NCI-H345 treated with DMSO at 0.1 percent for 48 hours (cell line): ENCODE data around the gene STAC3.

Experiments used
- DNase-seq: peaks from one replicate; lab custom pipeline; 2025; ENCODE audit not compliant: unreplicated experiment; lab: John Stamatoyannopoulos, UW

The STAC3 gene

GRCh38 chr12:57236201-57236924 is 14.6 kb downstream of the STAC3 start:
- no peak for DNase-seq

GRCh38 chr12:57235728-57236131 is 15.3 kb downstream of the STAC3 start:
- DNase-seq, result no peak

DNA sequence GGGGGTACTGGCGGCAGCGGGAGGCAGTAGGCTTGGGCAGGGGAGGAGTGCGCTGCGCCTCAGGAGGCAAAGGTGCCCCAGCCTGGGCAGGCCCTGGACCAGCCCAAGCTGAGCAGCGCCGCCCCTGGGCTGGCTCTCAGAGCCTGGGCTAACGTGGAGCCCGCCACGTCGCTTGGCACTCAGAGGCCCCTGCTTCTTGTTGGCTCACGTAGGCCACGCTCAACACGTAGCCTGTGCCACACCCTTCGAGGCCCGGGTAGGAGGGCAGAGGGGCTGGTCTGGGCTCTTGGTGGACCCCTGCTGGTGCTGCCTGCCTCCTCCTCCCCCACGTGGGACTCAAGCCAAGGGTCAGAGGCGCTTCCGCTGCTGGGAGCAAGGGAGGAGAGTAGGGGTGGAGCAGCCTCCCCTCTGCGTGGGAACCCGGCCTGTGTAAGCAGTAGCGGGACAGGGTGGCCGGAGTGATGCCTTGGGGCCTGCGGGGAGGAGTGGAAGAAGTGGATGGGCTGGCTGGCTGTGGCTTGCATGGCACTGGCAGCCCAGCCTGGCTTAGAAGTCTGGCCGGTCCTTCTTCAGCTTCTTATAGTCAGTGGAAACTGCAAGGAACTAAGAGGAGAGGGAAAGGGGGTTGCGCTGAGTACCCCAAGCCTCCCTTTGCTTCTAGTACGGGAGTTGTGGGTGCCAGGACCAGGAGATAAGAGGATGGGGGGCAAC is 15.8 kb downstream of the STAC3 start:
- no peak for DNase-seq

GRCh38 chr12:57234571-57235016 is 16.4 kb downstream of the STAC3 start:
- DNase-seq, result no peak

DNA sequence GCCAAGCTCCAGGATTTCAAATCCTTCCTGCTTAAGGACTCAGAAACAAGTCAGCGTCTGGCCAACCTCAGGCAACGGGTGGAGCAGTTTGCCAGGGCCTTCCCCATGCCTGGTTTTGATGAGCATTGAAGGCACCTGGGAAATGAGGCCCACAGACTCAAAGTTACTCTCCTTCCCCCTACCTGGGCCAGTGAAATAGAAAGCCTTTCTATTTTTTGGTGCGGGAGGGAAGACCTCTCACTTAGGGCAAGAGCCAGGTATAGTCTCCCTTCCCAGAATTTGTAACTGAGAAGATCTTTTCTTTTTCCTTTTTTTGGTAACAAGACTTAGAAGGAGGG is 16.8 kb downstream of the STAC3 start:
- no peak for DNase-seq

DNA sequence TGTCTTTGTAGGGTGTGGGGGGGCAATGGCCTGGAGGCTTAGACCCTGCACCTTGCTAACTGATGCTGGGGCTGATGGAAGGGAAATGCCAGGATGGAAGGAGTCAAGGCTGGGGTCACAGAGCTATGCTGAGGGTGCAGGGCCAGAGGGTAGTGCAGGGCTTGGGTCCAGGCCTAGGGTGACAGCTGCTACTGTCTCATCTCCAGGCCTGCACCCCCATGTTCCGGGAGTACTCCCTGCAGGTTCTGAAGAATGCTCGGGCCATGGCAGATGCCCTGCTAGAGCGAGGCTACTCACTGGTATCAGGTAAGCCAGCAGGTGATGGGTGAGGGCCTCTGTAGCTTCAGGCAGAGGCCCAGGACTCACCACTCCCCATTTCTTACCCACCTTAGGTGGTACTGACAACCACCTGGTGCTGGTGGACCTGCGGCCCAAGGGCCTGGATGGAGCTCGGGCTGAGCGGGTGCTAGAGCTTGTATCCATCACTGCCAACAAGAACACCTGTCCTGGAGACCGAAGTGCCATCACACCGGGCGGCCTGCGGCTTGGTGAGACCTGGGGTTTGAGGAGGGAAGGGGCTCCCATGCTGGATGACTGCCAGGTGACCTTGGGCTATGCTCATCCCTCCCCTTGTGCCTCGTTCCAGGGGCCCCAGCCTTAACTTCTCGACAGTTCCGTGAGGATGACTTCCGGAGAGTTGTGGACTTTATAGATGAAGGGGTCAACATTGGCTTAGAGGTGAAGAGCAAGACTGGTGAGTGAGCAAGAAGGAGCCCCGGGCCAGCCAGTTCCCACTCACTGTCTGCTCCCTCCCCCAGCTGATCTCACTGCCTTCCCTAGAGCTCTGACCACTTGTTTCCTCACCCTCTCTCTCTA is 17.4 kb downstream of the STAC3 start:
- DNase-seq, result no peak

GRCh38 chr12:57232156-57232756 is 18.7 kb downstream of the STAC3 start:
- no peak for DNase-seq

GRCh38 chr12:57231276-57232021 is 19.5 kb downstream of the STAC3 start:
- DNase-seq, result no peak

- DNase-seq, result no peak
These were observed 20.4 kb downstream of the STAC3 start for GRCh38 chr12:57230381-57231155.

DNA sequence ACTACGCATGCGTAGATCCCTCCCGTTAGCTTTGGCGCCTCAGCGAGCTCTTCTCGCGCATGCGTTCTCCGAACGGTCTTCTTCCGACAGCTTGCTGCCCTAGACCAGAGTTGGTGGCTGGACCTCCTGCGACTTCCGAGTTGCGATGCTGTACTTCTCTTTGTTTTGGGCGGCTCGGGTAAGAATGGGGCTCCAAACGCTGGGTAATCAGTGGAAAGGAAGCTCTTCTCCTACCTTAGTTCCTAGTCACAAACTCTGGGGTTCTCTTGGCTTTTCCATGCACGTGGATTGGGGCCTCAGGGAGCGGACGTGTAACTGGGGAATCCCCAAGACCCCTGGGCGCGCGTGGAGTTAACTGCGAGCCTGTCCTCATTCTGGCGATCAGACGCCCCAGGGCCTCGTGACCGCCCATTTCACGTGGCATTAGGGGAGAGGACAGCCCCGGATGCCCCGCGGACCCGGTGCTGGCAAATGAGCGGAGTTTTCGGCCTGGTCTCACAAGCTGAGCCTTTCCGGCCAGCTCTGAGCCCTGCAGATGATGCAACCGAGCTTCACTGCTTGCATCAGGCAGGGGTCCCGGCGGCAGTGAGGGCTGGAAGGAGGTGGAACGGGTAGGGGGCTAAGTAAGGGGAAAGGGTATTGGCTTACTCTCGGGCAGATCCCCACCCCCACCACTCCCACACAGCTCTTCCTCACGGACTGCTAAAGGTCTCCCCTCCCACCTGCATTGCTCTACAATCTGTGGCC is 21.2 kb downstream of the STAC3 start, which contains the start of gene SHMT2:
Gene SHMT2 (plus strand): TSS at position 78 of the 747 bp plus-strand sequence. CDS start 68 bp downstream, at position 146.
- DNase-seq, result peak; percentile 99

- DNase-seq, result no peak
These were observed 21.8 kb downstream of the STAC3 start for GRCh38 chr12:57229046-57229633.

DNA sequence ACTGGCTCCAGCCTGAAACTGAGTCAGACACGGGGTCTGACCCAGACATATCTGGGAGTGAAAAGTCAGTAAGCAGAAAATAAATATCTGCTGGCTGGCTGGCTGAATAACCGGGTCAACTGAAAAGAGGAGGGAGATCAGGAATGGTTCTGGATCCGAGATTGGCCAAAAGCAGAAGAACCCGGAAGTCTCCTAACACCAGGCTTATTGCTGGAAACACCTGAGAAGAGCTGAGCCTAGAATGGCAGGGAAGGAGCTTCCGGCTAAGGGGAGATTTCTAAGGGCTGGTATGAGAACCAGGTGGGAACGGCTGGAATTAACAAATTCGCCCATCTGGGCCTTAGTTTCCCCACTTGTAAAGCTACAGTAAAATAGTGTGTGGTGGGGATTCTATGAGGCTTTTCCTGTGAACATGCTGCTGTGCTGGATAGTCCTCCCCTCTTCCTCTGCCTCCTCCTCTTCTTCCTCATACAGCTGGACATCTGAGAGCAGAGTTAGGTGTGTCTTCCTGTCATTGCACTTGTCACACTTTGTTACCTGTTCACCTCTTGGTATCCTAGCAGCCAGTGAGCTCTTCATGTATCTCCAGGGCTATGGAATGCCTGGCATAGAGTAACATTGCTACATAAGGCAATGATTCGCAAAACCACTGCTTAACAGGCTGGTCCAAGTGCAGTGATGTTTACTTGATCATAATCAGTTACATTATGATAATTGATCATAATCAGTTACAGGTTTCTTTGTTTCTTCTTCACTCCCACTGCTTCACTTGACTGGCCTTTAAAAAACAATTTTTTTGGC is 23.5 kb downstream of the STAC3 start:
- DNase-seq, result no peak

- no peak for DNase-seq
These were observed 24.2 kb downstream of the STAC3 start for GRCh38 chr12:57226588-57227314.

GRCh38 chr12:57225680-57226210 is 25.2 kb downstream of the STAC3 start:
- DNase-seq, result no peak

DNA sequence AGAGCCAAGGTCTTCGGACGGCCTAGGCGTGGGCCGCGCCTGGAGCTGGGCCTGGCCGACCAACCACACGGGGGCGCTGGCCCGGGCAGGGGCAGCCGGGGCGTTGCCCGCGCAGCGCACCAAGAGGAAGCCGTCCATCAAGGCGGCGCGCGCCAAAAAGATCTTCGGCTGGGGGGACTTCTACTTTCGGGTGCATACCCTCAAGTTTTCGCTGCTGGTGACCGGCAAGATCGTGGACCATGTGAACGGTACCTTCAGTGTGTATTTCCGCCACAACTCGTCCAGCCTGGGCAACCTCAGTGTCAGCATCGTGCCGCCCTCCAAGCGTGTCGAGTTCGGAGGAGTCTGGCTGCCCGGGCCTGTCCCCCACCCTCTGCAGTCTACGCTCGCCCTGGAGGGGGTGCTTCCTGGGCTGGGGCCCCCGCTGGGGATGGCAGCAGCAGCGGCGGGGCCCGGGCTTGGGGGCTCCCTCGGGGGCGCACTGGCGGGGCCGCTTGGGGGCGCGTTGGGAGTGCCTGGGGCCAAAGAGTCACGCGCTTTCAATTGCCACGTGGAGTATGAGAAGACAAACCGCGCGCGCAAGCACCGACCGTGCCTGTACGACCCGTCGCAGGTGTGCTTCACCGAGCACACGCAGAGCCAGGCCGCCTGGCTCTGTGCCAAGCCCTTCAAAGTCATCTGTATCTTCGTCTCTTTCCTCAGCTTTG is 25.9 kb downstream of the STAC3 start:
- peak; percentile 10 for DNase-seq

DNA sequence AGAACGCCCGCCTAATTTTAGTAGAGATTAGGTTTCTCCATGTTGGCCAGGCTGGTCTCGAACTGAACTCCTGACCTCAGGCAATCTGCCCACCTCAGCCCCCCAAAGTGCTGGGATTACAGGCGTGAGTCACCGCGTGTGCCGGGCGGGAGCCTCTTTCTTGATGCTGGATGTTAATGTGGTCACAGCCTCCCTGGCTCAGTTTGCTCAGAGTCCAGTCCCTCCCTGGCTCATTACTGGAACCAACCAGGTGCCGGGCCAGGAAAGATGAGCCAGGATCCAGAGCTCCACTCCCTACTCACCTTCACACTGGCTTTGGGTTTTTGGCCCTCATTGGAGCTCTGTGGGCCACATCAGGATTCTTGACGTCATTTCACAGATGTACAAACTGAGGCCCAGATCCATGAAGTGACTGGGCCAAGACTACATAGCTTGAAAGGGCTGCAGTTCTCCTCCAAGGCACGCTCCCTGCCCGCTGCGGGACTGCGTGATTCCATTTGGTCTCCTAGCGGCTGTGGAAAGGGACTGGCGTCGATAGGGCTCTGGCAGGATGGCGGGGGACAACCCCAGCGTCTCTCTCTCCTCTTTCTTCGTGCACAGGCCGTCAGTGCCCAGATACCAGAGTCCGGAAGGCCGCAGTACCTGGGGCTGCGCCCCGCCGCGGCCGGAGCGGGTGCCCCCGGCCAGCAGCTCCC is 26.6 kb downstream of the STAC3 start:
- DNase-seq, result no peak
